Measurements from ENCODE around the gene SWT1. TPM values are rescaled to one million over a fixed set of nuclear protein-coding genes. Genes with fewer than 3 reads are reported as not detected.

The SWT1 gene
- total and polyA plus RNA-seq, 2 experiments from 2014 or later, result 3.4 to 9.5 TPM

- Histone ChIP-seq H3K27me3 (no peaks in the 10 kb centered on the region), H3K36me3 (replicated peaks; ENCODE audit: insufficient read depth, low read depth) (no peaks in the 10 kb centered on the region), H3K27ac (no peak overlapping the region), H3K79me2 (peaks cover 28% of the 10 kb centered on the region), H4K20me1 (ENCODE audit: insufficient read depth, poor library complexity, severe bottlenecking) (no peaks in the 10 kb centered on the region), H3K4me3 (no peak overlapping the region), H3K9me2 (replicated peaks; ENCODE audit: insufficient read depth) (no peaks in the 10 kb centered on the region), H3K4me2 (no peak overlapping the region), H2AFZ (no peak overlapping the region), H3K9me3 (ENCODE audit: low read depth) (no peaks in the 10 kb centered on the region), H3K4me1 (ENCODE audit: insufficient read depth) (peaks cover 13% of the 10 kb centered on the region)
- 94% methylated on average over 3 of the region's 3 CpGs for WGBS (ENCODE audit: low lambda C conversion rate, missing lambda C conversion rate)
- no peak for DNase-seq (ENCODE audit: low spot score)
- TF ChIP-seq CTCF (IDR thresholded peaks at IDR 0.05; ENCODE audit: poor library complexity), result no peak
Observed at GRCh38 chr1:185159966-185160365, 3.0 kb downstream of the SWT1 start.

GRCh38 chr1:185162491-185162890 is 5.5 kb downstream of the SWT1 start:
- Histone ChIP-seq H2AFZ (no peak overlapping the region), H3K4me2 (no peak overlapping the region), H3K9me3 (ENCODE audit: low read depth) (no peaks in the 10 kb centered on the region), H3K27ac (no peak overlapping the region), H3K9me2 (replicated peaks; ENCODE audit: insufficient read depth) (no peaks in the 10 kb centered on the region), H3K27me3 (no peaks in the 10 kb centered on the region), H3K4me1 (ENCODE audit: insufficient read depth) (peaks cover 5% of the 10 kb centered on the region), H3K36me3 (replicated peaks; ENCODE audit: insufficient read depth, low read depth) (no peaks in the 10 kb centered on the region), H3K4me3 (no peak overlapping the region), H3K79me2 (peaks cover 16% of the 10 kb centered on the region), H4K20me1 (ENCODE audit: insufficient read depth, poor library complexity, severe bottlenecking) (no peaks in the 10 kb centered on the region)
- TF ChIP-seq CTCF (IDR thresholded peaks at IDR 0.05; ENCODE audit: poor library complexity), result no peak
- no peak for TF ChIP-seq EZH2 (IDR thresholded peaks at IDR 0.05; ENCODE audit: borderline replicate concordance)
- no peak for TF ChIP-seq EZH2phosphoT487 (IDR thresholded peaks at IDR 0.05; ENCODE audit: low read depth, severe bottlenecking, unreplicated experiment)
- WGBS (ENCODE audit: low lambda C conversion rate, missing lambda C conversion rate), result 97% methylated on average over 4 of the region's 4 CpGs
- DNase-seq (ENCODE audit: low spot score), result no peak

- Histone ChIP-seq H4K20me1 (ENCODE audit: insufficient read depth, poor library complexity, severe bottlenecking) (no peaks in the 10 kb centered on the region), H3K4me3 (no peak overlapping the region), H3K79me2 (no peaks in the 10 kb centered on the region), H3K4me1 (ENCODE audit: insufficient read depth) (no peaks in the 10 kb centered on the region), H3K27me3 (no peaks in the 10 kb centered on the region), H3K9me2 (replicated peaks; ENCODE audit: insufficient read depth) (no peaks in the 10 kb centered on the region), H3K9me3 (ENCODE audit: low read depth) (no peaks in the 10 kb centered on the region), H3K27ac (no peak overlapping the region), H3K4me2 (no peak overlapping the region), H2AFZ (no peak overlapping the region), H3K36me3 (replicated peaks; ENCODE audit: insufficient read depth, low read depth) (no peaks in the 10 kb centered on the region)
- no peak for TF ChIP-seq EZH2phosphoT487 (IDR thresholded peaks at IDR 0.05; ENCODE audit: low read depth, severe bottlenecking, unreplicated experiment)
- TF ChIP-seq EZH2 (IDR thresholded peaks at IDR 0.05; ENCODE audit: borderline replicate concordance), result no peak
- TF ChIP-seq CTCF (IDR thresholded peaks at IDR 0.05; ENCODE audit: poor library complexity), result no peak
- DNase-seq (ENCODE audit: low spot score), result no peak
- WGBS (ENCODE audit: low lambda C conversion rate, missing lambda C conversion rate), result 81% methylated on average over 1 of the region's 1 CpG
Observed at GRCh38 chr1:185166106-185166505, 9.1 kb downstream of the SWT1 start.

- no peak overlapping the region for H3K27ac ChIP-seq
- WGBS (ENCODE audit: low lambda C conversion rate, missing lambda C conversion rate), result 19% methylated on average over 5 of the region's 5 CpGs
- H3K9me2 ChIP-seq (replicated peaks; ENCODE audit: insufficient read depth), result no peaks in the 10 kb centered on the region
- no peaks in the 10 kb centered on the region for H3K36me3 ChIP-seq (replicated peaks; ENCODE audit: insufficient read depth, low read depth)
- H3K79me2 ChIP-seq, result no peaks in the 10 kb centered on the region
- no peak overlapping the region for H3K4me2 ChIP-seq
- no peaks in the 10 kb centered on the region for H3K4me1 ChIP-seq (ENCODE audit: insufficient read depth)
- H3K4me3 ChIP-seq, result no peak overlapping the region
- H3K27me3 ChIP-seq, result no peaks in the 10 kb centered on the region
- no peak overlapping the region for H2AFZ ChIP-seq
- H4K20me1 ChIP-seq (ENCODE audit: insufficient read depth, poor library complexity, severe bottlenecking), result no peaks in the 10 kb centered on the region
- peak; percentile 79 for DNase-seq (ENCODE audit: low spot score)
- TF ChIP-seq EZH2phosphoT487 (IDR thresholded peaks at IDR 0.05; ENCODE audit: low read depth, severe bottlenecking, unreplicated experiment), result no peak
- TF ChIP-seq CTCF (IDR thresholded peaks at IDR 0.05; ENCODE audit: poor library complexity), result peak; percentile 75
- TF ChIP-seq EZH2 (IDR thresholded peaks at IDR 0.05; ENCODE audit: borderline replicate concordance), result no peak
- H3K9me3 ChIP-seq (ENCODE audit: low read depth), result no peaks in the 10 kb centered on the region
Observed at GRCh38 chr1:185170291-185170848, 13.4 kb downstream of the SWT1 start.
